Stimulated activated CD4-positive, alpha-beta T cell treated with anti-CD3 and anti-CD28 coated beads, TNF-alpha, amount 100 ng/mL, for 48 hours (primary cell): ENCODE data around the gene MAP7D1.
"Not testable (repeated sequence)": the region's sequence is repeated elsewhere in the genome, so short reads cannot be mapped to it uniquely, and the experiment has no call there.

Experiments
- DNase-seq, 3 donors: peaks; one replicate each; pipeline ENCODE4 v3.0.0-alpha.2; 2020; ENCODE audit warnings: low read depth in 3 of 3

The MAP7D1 gene

GRCh38 chr1:36166938-36167905 is 11.3 kb downstream of the MAP7D1 start:
- no peak for DNase-seq

GRCh38 chr1:36168514-36168913 is 12.6 kb downstream of the MAP7D1 start:
- no peak for DNase-seq

- DNase-seq, result no peak
Measured at GRCh38 chr1:36170643-36171412, 14.9 kb downstream of the MAP7D1 start.

GRCh38 chr1:36172017-36172747 is 16.2 kb downstream of the MAP7D1 start:
- DNase-seq, result no peak

- DNase-seq, result no peak
Measured at GRCh38 chr1:36172983-36173382, 17.0 kb downstream of the MAP7D1 start.

GRCh38 chr1:36174713-36175112 is 18.8 kb downstream of the MAP7D1 start:
- no peak for DNase-seq

GRCh38 chr1:36175137-36176095 is 19.5 kb downstream of the MAP7D1 start:
- DNase-seq, result no peak

- DNase-seq, result no peak
Measured at GRCh38 chr1:36176106-36176949, 20.4 kb downstream of the MAP7D1 start.

- DNase-seq, result no peak
Measured at GRCh38 chr1:36177589-36178431, 21.9 kb downstream of the MAP7D1 start.

GRCh38 chr1:36178471-36179219 is 22.7 kb downstream of the MAP7D1 start:
- no peak for DNase-seq

GRCh38 chr1:36179220-36179600 is 23.2 kb downstream of the MAP7D1 start:
- DNase-seq, result no peak

- DNase-seq, result no peak
Measured at GRCh38 chr1:36182734-36183133, 26.8 kb downstream of the MAP7D1 start.

- DNase-seq, result no peak
Measured at GRCh38 chr1:36183309-36183856, 27.4 kb downstream of the MAP7D1 start.

- DNase-seq, result peak; percentile 61 to 67 (median 63)
Measured at GRCh38 chr1:36187800-36188593, 32.0 kb downstream of the MAP7D1 start.

- not testable (repeated sequence) for DNase-seq
Measured at GRCh38 chr1:36196805-36197204, 40.8 kb downstream of the MAP7D1 start.

- no peak for DNase-seq
Measured at GRCh38 chr1:36198641-36199040, 42.7 kb downstream of the MAP7D1 start.
